ENCODE results near the gene OR3A2. TPM values are rescaled to one million over a fixed set of nuclear protein-coding genes. Genes with fewer than 3 reads are reported as not detected.
A peak's percentile ranks its signal among the peaks of the same experiment; 100 is the strongest.
"Not testable (repeated sequence)": the region's sequence is repeated elsewhere in the genome, so short reads cannot be mapped to it uniquely, and the experiment has no call there.

The OR3A2 gene
- total and polyA plus RNA-seq, 2 of the 13 experiments (the other 11 are each of a cell fraction or from before 2014, with no cell fraction given) = not detected

- TF ChIP-seq, protein P1, sequence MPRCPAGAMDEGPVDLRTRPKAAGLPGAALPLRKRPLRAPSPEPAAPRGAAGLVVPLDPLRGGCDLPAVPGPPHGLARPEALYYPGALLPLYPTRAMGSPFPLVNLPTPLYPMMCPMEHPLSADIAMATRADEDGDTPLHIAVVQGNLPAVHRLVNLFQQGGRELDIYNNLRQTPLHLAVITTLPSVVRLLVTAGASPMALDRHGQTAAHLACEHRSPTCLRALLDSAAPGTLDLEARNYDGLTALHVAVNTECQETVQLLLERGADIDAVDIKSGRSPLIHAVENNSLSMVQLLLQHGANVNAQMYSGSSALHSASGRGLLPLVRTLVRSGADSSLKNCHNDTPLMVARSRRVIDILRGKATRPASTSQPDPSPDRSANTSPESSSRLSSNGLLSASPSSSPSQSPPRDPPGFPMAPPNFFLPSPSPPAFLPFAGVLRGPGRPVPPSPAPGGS (CRISPR knock-in tag; IDR thresholded peaks at IDR 0.05) = no peak
- TF ChIP-seq MBNL3 (CRISPR knock-in tag; conservative IDR thresholded peaks at IDR 0.05) = no peak
- TF ChIP-seq, protein P2, sequence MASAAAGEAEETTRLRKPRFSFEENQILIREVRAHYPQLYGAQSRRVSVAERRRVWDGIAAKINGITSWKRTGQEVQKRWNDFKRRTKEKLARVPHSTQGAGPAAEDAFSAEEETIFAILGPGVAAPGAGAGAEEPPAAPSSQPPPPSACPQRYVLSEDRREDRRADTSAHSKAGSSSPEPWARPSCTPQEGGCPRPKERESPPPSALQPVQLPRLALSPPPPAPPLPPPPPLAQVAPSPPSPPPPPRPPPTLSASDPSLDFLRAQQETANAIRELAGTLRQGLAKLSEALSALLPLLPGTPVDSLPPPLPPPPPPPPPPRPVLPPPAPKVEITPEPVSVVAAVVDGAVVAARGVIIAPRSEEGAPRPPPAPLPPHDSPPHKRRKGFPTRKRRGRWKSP (CRISPR knock-in tag; IDR thresholded peaks at IDR 0.05) = no peak
- TF ChIP-seq ZNF235 (CRISPR knock-in tag; IDR thresholded peaks at IDR 0.05; ENCODE audit: borderline replicate concordance) = no peak
Observed at GRCh38 chr17:3433741-3434140, 47.6 kb upstream of the OR3A2 start, which contains the start of gene OR1E2 (continued).

GRCh38 chr17:3433215-3433614, 47.1 kb upstream of the OR3A2 start:
- CTCF ChIA-PET (ENCODE audit: low intra/inter-chr PET ratio, low total read pairs); H3K9me3 ChIP-seq (ENCODE audit: low read length); H3K27me3 ChIP-seq (ENCODE audit: control insufficient read depth in 1 of 2, insufficient read depth in 2 of 2, low read length in 2 of 2); H3K36me3 ChIP-seq (replicated peaks in 1 of 2; ENCODE audit: control insufficient read depth in 1 of 2, insufficient read depth in 2 of 2, low read length in 2 of 2); POLR2A ChIA-PET; H4K20me1 ChIP-seq (ENCODE audit: insufficient read depth, low read length); H2AFZ ChIP-seq (ENCODE audit: low read length); H3K4me1 ChIP-seq (ENCODE audit: insufficient read depth, low read length); H3K4me3 ChIP-seq (replicated peaks in 1 of 3; ENCODE audit: insufficient read depth in 1 of 3, low read depth in 2 of 3, low read length in 3 of 3); in situ Hi-C loops (cut with HindIII; ENCODE audit: extremely low pct_ligation_motif_present, low pct_unique_long_range_greater_than_20kb); intact Hi-C loops (cut with micrococcal nuclease; ENCODE audit: unreplicated experiment); H3K79me2 ChIP-seq (ENCODE audit: insufficient read depth, low read length); H3K9ac ChIP-seq (ENCODE audit: insufficient read depth, low read depth, low read length); H3K4me2 ChIP-seq (ENCODE audit: low read depth, low read length); BruUV-seq (replicated peaks); H3K27ac ChIP-seq (ENCODE audit: extremely low read length, insufficient read depth, low read length); FAIRE-seq: not testable (repeated sequence)
- WGBS (ENCODE audit: low lambda C conversion rate) = 7% methylated on average over 7 of the region's 7 CpGs
- peak; percentile 62 for ATAC-seq
- peak; percentile 7 for DNase-seq (ENCODE audit: low spot score)
- TF ChIP-seq, protein P3, sequence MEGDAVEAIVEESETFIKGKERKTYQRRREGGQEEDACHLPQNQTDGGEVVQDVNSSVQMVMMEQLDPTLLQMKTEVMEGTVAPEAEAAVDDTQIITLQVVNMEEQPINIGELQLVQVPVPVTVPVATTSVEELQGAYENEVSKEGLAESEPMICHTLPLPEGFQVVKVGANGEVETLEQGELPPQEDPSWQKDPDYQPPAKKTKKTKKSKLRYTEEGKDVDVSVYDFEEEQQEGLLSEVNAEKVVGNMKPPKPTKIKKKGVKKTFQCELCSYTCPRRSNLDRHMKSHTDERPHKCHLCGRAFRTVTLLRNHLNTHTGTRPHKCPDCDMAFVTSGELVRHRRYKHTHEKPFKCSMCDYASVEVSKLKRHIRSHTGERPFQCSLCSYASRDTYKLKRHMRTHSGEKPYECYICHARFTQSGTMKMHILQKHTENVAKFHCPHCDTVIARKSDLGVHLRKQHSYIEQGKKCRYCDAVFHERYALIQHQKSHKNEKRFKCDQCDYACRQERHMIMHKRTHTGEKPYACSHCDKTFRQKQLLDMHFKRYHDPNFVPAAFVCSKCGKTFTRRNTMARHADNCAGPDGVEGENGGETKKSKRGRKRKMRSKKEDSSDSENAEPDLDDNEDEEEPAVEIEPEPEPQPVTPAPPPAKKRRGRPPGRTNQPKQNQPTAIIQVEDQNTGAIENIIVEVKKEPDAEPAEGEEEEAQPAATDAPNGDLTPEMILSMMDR (CRISPR knock-in tag; IDR thresholded peaks at IDR 0.05) = peak; percentile 31
- TF ChIP-seq, protein P4, sequence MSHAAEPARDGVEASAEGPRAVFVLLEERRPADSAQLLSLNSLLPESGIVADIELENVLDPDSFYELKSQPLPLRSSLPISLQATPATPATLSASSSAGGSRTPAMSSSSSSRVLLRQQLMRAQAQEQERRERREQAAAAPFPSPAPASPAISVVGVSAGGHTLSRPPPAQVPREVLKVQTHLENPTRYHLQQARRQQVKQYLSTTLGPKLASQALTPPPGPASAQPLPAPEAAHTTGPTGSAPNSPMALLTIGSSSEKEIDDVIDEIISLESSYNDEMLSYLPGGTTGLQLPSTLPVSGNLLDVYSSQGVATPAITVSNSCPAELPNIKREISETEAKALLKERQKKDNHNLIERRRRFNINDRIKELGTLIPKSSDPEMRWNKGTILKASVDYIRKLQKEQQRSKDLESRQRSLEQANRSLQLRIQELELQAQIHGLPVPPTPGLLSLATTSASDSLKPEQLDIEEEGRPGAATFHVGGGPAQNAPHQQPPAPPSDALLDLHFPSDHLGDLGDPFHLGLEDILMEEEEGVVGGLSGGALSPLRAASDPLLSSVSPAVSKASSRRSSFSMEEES (CRISPR knock-in tag; IDR thresholded peaks at IDR 0.05) = 0 out of 2 replicates have a peak, but pooled peaks have one; percentile 22
- TF ChIP-seq RARA (CRISPR knock-in tag; IDR thresholded peaks at IDR 0.05) (0 out of 2 replicates have a peak, but pooled peaks have one; percentile 23), WIZ (CRISPR knock-in tag; IDR thresholded peaks at IDR 0.05) (peak; percentile 83; the same call in 1 of the 2 replicates), ELF3 (CRISPR knock-in tag; IDR thresholded peaks at IDR 0.05) (0 out of 2 replicates have a peak, but pooled peaks have one; percentile 22), HES4 (CRISPR knock-in tag; IDR thresholded peaks at IDR 0.05; ENCODE audit: borderline replicate concordance) (0 out of 2 replicates have a peak, but pooled peaks have one; percentile 47), ZBTB26 (CRISPR knock-in tag; IDR thresholded peaks at IDR 0.05; ENCODE audit: borderline replicate concordance) (peak; percentile 46; the same call in 1 of the 2 replicates), MIER2 (CRISPR knock-in tag; IDR thresholded peaks at IDR 0.05) (peak; percentile 97), ZNF644 (CRISPR knock-in tag; IDR thresholded peaks at IDR 0.05; ENCODE audit: low read depth) (peak; percentile 72), SALL1 (CRISPR knock-in tag; IDR thresholded peaks at IDR 0.05) (peak; percentile 35; the same call in 1 of the 2 replicates), STAG1 (CRISPR knock-in tag; IDR thresholded peaks at IDR 0.05) (0 out of 2 replicates have a peak, but pooled peaks have one; percentile 9)
